GM19099 (cell line): Measurements from ENCODE around the gene ARSI.

ENCODE experiments used
- POLR2A ChIP-seq: IDR thresholded peaks from 3 replicates; pipeline ENCODE4 v1.6.1; 2011; ENCODE audit warnings: low read depth; ENCODE audit not compliant: insufficient read length; ENCODE audit errors: extremely low read depth

Gene ARSI

GRCh38 chr5:150317048-150318003 lies 14.6 kb upstream of the ARSI start:
- TF ChIP-seq POLR2A: no peak

GRCh38 chr5:150316320-150316719 lies 13.6 kb upstream of the ARSI start:
- no peak for TF ChIP-seq POLR2A

GRCh38 chr5:150315245-150315644 lies 12.5 kb upstream of the ARSI start:
- TF ChIP-seq POLR2A: no peak

GRCh38 chr5:150313921-150314716 lies 11.4 kb upstream of the ARSI start:
- TF ChIP-seq POLR2A: no peak

GRCh38 chr5:150313501-150313900 lies 10.8 kb upstream of the ARSI start:
- TF ChIP-seq POLR2A: no peak

GRCh38 chr5:150312518-150312917 lies 9.8 kb upstream of the ARSI start:
- TF ChIP-seq POLR2A: no peak

- no peak for TF ChIP-seq POLR2A
Measured at GRCh38 chr5:150311015-150311692, 8.4 kb upstream of the ARSI start.

- TF ChIP-seq POLR2A: no peak
Measured at GRCh38 chr5:150310246-150310645, 7.5 kb upstream of the ARSI start.

- no peak for TF ChIP-seq POLR2A
Measured at GRCh38 chr5:150309886-150310239, 7.2 kb upstream of the ARSI start.

GRCh38 chr5:150309101-150309885 lies 6.6 kb upstream of the ARSI start:
- TF ChIP-seq POLR2A: no peak

GRCh38 chr5:150307617-150308426 lies 5.1 kb upstream of the ARSI start:
- TF ChIP-seq POLR2A: no peak

GRCh38 chr5:150306775-150307174 lies 4.1 kb upstream of the ARSI start:
- no peak for TF ChIP-seq POLR2A

- no peak for TF ChIP-seq POLR2A
Measured at GRCh38 chr5:150305557-150305956, 2.9 kb upstream of the ARSI start.

GRCh38 chr5:150305095-150305494 lies 2.4 kb upstream of the ARSI start:
- TF ChIP-seq POLR2A: no peak
